Left renal cortex interstitium (tissue), 4 donors: ENCODE measurements around the gene F8A1. TPM values are rescaled to one million over a fixed set of nuclear protein-coding genes. Genes with fewer than 3 reads are reported as not detected.
A peak's percentile ranks its signal among the peaks of the same experiment; 100 is the strongest.
"Not testable (repeated sequence)": the region's sequence is repeated elsewhere in the genome, so short reads cannot be mapped to it uniquely, and the experiment has no call there.

ENCODE experiments used
- DNase-seq, 4 donors: peaks; one replicate each; pipeline ENCODE4 v3.0.0-alpha.2; 2013; ENCODE audit warnings: low read depth in 4 of 4, low spot score in 2 of 4, missing footprints in 1 of 4
- polyA plus RNA-seq, 4 donors: library from polyadenylated mRNA; unstranded; fragments of 120-200 nt; gene quantifications; one replicate each; pipeline ENCODE4 v1.2.1, GENCODE V29; 2013; ENCODE audit not compliant: insufficient read length in 4 of 4

The F8A1 gene
- polyA plus RNA-seq: 10 to 100 TPM in 3 of 4 donors, 1 to 10 TPM in 1; 9.0 to 22.9 (median 17.4) TPM

DNA sequence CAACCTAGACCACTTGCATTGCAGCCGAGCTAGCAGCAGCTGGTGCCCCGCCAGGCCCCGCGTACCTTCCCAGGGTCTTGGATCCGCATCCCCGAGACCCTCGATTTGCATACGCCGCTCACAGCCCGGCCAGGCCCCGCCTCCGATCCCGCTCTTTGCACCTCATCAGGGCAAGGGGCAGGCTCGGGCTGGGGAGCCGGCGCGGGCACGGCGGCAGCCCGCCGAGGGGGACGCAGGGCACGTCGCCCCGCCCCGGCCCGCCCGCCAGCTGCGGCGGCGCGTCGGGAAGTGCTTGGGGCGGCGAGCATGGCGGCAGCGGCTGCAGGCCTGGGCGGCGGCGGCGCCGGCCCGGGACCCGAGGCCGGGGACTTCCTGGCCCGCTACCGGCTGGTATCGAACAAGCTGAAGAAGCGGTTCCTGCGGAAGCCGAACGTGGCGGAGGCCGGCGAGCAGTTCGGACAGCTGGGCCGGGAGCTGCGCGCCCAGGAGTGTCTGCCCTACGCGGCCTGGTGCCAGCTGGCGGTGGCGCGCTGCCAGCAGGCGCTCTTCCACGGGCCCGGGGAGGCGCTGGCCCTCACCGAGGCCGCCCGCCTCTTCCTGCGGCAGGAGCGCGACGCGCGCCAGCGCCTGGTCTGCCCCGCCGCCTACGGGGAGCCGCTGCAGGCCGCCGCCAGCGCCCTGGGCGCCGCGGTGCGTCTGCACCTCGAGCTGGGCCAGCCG lies at the start of gene F8A1:
Gene F8A1 (plus strand): TSS at position 287 of the 720 bp plus-strand sequence. CDS start 20 bp downstream, at position 307.
- not testable (repeated sequence) for DNase-seq

DNA sequence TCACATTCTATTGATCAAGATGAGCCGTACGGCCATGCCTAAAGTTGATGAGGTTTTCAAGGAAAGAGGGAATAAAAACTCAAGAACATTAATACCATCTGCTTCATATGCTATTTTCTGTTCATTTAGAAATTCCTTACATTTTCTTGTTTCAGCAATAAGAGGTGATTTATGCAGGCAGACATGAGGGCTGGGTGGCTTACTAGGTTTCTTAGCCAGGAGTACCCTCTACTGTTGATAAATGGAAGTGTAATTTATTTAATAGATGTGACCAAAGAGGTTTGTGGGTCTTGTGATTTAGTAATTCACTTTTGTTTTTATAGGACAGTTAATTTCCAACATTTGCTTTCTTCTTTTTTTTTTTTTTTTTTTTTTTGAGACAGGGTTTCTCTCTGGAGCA lies 45.3 kb upstream of the F8A1 start:
- DNase-seq: peak in 1 of 4 donors; percentile 2

DNA sequence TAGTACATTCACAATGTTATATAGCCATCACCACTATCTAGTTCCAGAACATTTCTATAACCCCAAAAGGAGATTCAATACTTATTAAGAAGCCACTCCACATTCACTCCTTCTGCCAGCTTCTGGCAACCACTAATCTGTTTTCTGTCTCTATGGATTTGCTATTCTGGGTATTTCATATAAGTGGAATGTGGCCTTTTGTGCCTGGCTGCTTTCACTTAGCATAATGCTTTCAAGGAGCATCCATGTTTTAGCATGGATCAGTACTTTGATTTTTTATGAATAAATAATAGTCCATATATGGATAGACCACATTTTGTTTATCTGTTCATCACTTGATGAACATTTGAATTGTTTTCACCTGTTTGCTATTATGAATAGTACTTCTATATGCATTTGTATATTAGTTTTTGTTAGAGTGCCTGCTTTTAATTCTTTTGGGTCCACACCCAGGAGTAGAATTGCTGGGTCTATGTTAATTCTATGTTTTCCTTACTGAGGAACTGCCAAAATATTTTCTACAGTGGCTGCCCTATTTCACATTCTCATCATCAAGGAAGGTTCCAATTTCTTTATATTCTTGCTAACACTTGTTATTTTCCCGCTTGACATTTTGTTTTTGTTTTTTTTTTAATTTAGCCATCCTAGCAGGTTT lies 35.1 kb upstream of the F8A1 start:
- no peak for DNase-seq

DNA sequence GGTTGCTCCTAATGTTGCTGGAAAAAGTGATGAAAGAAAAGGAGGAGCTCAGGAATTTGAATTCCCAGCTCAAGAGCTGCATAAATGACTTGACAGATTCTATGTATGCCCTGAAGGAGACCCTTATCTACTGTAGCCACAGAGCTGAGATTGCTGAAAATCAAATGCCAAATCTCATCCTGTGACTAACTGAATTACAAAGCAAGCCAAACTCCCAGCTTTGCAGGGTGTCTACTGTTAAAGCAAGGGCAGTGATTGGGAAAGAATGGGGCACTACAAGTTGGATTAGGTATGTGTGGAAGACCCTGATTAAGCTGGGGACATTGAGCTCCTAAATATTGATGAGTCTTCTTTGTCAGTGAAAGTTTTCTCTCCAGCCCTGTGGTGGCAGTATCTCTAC lies 30.9 kb upstream of the F8A1 start:
- no peak for DNase-seq

DNA sequence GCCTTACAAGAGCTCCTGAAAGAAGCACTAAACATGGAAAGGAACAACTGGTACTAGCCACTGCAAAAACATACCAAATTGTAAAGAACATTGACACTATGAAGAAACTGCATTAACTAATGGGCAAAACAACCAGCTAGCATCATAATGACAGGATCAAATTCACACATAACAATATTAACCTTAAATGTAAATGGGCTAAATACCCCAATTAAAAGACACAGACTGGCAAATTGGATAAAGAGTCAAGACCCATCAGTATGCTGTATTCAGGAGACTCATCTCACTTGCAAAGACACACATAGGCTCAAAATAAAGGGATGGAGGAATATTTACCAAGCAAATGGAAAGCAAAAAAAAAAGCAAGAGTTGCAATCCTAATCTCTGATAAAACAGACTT lies 17.6 kb upstream of the F8A1 start:
- DNase-seq: not testable (repeated sequence)

DNA sequence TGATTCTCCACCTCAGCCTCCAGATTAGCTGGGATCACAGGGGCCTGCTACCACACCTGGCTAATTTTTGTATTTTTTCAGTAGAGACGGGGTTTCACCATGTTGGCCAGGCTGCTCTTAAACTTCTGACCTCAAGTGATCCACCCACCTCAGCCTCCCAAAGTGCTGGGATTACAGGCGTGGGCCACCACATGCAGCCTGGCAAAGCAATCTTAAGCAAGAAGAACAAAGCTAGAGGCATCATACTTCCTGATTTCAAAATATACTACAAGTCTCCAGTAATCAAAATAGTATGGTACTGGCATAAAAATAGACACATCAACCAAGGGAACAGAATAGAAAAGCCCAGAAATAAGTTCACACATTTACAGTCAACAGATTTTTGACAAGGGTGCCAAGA lies 12.8 kb upstream of the F8A1 start:
- no peak for DNase-seq

DNA sequence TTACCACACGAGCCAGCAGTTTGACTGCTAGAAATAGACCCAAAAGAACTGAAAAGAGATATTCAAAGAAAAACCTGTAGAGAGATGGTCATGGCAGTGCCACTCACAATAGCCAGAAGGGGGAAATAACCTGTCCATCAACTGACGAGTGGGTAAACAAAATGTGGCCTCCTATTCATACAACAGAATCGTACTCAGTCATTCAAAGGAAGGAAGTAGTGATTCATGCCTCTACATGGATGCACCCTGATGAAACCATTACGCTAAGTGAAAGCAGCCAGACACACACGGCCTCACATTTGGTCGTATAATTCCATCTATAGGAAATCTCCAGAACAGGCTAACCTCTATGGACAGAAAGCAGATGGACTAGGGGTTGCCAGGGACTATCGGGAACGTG lies 2.1 kb upstream of the F8A1 start:
- DNase-seq: not testable (repeated sequence)

DNA sequence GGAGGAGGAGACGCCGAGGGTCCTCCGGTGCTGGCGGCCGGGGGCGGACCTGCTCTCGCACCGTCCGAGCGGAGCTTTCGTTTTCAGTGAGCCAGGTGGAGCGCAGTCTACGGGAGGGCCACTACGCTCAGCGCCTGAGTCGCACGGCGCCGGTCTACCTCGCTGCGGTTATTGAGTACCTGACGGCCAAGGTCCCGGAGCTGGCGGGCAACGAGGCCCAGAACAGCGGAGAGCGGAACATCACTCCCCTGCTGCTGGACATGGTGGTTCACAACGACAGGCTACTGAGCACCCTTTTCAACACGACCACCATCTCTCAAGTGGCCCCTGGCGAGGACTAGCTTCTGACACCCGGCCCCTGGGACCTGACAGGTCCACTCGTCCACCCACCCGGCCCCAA lies 1.1 kb upstream of the F8A1 start:
- not testable (repeated sequence) for DNase-seq

DNA sequence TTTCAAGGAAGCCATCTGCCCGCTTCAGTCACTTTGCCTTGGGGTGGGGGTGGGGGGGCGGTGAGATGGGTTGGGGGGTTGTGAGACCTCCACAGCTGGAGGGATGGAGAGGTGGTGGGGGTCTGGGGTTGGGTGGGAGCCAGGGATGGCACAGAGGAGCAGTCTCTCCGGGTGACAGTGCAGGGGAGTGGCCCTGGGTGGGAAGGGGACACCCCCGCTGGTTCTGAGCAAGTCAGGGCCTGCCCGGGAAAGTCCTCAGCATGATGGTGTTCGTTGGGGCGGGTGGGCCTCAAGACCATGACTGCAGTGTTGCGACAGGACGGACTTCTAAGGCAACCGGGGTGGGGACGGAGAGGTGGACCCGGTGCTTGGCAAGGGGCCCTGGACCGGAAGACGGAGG lies 606 bp upstream of the F8A1 start:
- DNase-seq: not testable (repeated sequence)

DNA sequence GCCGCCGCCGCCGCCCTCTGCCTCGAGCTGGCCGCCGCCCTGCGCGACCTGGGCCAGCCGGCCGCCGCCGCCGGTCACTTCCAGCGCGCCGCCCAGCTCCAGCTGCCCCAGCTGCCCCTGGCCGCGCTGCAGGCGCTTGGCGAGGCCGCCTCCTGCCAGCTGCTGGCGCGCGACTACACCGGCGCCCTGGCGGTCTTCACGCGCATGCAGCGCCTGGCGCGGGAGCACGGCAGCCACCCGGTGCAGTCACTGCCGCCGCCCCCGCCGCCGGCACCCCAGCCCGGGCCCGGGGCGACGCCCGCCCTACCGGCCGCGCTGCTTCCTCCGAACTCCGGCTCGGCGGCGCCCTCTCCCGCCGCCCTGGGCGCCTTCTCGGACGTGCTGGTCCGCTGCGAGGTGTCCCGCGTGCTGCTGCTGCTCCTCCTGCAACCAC lies 650 bp downstream of the F8A1 start:
- DNase-seq: not testable (repeated sequence)

DNA sequence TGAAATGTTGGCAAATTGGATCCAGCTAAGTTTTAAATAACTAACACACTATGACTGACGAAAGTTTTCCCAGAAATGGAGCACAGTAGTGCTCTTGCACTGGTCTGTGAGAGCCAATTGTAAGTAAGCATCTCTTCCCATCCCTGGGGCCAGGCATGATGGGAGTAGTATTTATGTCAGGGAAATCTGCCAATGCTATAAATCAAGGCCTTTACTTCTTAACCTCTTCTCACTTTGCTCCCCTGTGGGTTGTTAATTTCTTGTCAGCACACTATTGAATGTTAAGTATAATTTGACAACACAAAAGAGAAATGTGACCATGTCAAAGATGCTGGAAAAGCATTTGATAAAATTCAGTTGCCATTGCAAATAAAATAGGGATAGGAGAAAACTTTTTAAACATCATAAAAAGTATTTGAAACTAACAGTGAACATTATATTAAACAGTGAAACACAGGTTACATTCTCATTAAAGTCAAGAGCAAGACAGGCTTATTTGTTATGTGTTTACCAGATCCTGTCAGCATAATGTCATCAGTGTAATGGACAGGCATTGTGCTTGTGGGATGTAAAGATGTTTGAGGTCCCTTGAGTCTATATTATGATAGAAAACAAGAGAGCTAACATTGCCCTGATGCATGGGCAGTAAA lies 5.0 kb downstream of the F8A1 start:
- no peak for DNase-seq

DNA sequence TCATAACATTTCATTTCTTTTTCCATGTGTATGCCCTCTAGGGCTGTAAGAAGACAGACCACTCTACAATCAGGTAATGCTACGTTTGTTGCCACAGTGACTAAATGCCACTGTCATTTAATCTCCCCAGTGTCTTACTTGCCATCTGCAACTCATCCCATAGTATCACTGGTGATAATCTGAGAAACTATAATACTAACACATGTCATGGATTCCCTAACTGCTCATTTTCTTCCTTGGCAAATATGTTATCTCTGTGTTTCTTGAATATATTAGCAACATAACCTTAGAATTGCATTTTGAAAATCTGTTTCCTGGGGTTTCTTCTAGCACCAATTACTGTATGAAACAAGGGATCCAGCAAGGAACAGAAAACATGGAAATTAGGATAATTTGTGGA lies 6.1 kb downstream of the F8A1 start:
- DNase-seq: no peak

DNA sequence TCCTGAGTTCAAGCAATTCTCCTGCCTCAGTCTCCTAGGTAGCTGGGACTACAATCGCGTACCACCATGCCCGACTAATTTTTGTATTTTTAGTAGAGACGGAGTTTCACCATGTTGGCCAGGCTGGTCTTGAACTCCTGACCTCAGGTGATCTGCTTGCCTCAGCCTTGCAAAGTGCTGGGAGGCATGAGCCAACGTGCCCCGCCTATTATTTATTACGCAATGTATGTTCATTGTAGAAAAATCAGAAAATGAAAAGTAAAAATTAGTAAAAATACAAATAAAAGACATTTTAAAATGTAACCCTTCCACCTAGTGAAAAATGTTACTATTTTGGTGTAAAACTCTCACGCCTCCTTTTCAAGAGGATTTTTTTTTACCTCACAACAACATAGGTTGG lies 14.2 kb downstream of the F8A1 start:
- DNase-seq: no peak

DNA sequence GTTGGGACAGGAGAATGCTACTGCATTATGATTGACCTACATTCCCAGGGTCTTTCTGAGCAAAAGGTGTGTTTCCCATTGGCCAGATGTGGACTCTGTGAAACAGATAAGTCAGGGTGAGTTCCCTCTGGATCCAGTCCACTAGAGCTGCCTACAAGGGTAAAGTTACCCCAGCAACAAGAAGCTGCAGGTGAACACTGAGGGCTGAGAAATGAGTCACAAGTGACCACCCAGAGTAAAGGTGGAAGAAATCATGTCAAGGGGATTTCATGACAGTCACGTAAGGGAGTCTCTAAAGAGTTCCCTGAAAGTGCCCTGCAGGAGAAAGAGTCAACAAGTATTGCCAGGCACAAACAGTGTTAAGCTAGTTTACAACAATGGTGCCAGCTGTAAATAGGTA lies 16.3 kb downstream of the F8A1 start:
- DNase-seq: no peak

DNA sequence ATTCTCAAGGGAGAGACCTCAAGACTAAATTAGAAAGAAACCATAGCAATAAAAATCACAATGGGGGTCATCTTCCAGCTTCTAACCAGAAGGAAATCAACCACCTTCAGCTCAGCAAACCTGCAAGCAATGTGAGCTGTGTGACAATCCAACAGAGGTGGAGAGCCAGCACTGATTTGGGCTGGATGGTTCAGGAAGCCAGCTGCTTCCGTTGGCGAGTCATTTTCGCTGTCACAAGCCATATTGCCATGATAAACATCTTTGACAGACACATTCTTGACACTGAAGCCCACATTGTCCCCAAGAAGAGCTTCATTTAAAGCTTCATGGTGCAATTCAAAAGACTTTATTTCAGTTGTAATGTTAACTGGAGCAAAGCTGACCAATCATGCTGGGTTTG lies 22.7 kb downstream of the F8A1 start:
- DNase-seq: no peak

DNA sequence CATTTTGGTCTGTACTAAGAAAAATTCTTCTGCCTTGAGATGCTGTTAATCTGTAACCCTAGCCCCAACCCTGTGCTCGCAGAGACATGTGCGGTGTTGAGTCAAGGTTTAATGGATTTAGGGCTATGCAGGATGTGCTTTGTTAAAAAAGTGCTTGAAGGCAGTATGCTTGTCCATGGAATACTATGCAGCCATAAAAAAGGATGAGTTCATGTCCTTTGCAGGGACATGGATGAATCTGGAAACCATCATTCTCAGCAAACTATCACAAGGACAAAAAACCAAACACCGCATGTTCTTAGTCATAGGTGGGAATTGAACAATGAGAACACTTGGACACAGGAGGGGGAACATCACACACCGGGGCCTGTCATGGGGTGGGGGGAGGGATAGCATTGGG lies 23.9 kb downstream of the F8A1 start:
- DNase-seq: not testable (repeated sequence)

DNA sequence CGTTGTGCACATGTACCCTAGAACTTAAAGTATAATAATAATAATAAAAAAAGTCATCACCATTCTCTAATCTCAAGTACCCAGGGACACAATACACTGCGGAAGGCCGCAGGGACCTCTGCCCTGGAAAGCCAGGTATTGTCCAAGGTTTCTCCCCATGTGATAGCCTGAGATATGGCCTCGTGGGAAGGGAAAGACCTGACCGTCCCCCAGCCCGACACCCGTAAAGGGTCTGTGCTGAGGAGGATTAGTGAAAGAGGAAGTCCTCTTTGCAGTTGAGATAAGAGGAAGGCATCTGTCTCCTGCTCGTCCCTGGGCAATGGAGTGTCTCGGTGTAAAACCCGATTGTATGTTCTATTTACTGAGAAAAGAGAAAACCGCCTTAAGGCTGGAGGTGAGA lies 24.4 kb downstream of the F8A1 start:
- not testable (repeated sequence) for DNase-seq

DNA sequence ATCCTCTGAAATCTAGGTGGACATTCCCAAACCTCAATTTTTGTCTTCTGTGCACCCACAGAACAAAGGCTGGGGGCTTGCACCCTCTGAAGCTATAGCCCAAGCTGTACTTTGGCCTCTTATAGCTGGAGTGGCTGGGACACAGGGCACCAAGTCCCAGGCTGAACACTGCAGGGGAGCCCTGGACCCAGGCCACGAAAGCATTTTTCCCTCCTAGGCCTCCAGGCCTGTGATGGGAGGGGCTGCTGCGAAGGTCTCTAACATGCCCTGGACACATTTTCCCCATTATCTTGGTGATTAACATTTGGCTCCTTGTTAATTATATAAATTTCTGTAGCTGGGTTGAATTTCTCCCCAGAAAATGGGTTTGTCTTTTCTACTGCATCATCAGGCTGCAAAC lies 27.9 kb downstream of the F8A1 start:
- no peak for DNase-seq

DNA sequence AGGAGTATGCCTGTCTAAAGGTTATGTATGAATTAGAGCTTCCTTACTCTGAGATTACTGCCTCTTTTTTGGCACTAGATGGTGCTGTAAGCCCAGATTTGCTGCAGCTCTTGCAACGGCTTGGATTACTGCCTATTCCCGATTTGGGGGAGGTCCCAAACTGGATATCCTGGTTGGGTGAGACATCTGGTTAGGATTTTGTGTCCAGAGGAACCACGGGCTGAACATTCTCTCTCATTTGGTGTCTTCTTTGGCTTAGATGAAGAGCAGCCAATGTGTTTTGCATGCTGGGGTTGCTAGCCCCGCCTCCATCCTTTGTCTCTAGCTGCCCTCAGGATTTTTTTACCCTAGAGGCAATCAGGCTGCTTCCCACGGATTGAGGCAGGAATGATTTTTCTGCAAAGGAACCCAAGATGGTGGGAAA lies 31.9 kb downstream of the F8A1 start:
- peak; percentile 37 to 71 (median 49) for DNase-seq

DNA sequence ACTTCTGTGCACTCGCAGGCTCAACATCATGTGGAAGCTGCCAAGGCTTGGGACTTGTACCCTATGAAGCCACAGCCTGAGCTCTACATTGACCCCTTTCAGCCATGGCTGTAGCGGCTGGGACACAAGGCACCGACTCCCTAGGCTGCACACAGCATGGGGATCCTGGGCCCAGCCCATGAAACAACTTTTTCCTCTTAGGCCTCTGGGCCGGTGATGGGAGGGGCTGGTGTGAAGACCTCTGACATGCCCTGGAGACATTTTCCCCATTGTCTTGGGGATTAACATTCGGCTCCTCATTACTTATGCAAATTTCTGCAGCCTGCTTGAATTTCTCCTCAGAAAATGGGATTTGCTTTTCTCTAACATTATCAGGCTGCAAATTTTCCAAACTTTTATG lies 38.6 kb downstream of the F8A1 start:
- DNase-seq: not testable (repeated sequence)
